ENCODE data around the gene MLN.
A peak's percentile ranks its signal among the peaks of the same experiment; 100 is the strongest.
"Not testable (repeated sequence)": the region's sequence is repeated elsewhere in the genome, so short reads cannot be mapped to it uniquely, and the experiment has no call there.

Gene MLN

DNA sequence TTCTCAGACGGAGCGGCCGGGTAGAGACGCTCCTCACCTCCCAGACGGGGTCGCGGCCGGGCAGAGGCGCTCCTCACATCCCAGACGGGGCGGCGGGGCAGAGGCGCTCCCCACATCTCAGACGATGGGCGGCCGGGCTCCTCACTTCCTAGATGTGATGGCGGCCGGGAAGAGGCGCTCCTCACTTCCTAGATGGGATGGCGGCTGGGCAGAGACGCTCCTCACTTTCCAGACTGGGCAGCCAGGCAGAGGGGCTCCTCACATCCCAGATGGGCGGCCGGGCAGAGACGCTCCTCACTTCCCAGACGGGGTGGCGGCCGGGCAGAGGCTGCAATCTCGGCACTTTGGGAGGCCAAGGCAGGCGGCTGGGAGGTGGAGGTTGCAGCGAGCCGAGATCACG lies 29.0 kb upstream of the MLN start:
- not testable (repeated sequence) for H3K79me2 ChIP-seq (ENCODE audit: control insufficient read depth, insufficient read depth, low read length); H3K79me1 ChIP-seq (ENCODE audit: low read length); DNase-seq; H2AK5ac ChIP-seq (ENCODE audit: low read length); H2BK120ac ChIP-seq (ENCODE audit: low read depth, low read length); H2BK5ac ChIP-seq (ENCODE audit: low read length); H3K23ac ChIP-seq (ENCODE audit: low read length); H4K5ac ChIP-seq (ENCODE audit: low read length); H3K18ac ChIP-seq (ENCODE audit: low read length); H3K27ac ChIP-seq (ENCODE audit: low read depth, low read length); H3K4me2 ChIP-seq (ENCODE audit: low read length); H3K4ac ChIP-seq (ENCODE audit: low read depth, low read length); H3K36me3 ChIP-seq (ENCODE audit: control insufficient read depth, insufficient read depth, low read length); H3K4me3 ChIP-seq (ENCODE audit: low read length); H3K27me3 ChIP-seq (ENCODE audit: insufficient read depth, low read length, poor library complexity); H4K8ac ChIP-seq (ENCODE audit: low read depth, low read length); H2BK15ac ChIP-seq (replicated peaks; ENCODE audit: low read depth); H3K56ac ChIP-seq (ENCODE audit: low read length); H3K9ac ChIP-seq (ENCODE audit: low read length)
- peaks cover 11% of the 10 kb centered on the region for H3K4me1 ChIP-seq (ENCODE audit: control insufficient read depth, low read depth, low read length)
- WGBS (ENCODE audit: extremely low coverage, insufficient coverage, low lambda C conversion rate): no CpG with 5 or more reads among the region's 32 CpGs

DNA sequence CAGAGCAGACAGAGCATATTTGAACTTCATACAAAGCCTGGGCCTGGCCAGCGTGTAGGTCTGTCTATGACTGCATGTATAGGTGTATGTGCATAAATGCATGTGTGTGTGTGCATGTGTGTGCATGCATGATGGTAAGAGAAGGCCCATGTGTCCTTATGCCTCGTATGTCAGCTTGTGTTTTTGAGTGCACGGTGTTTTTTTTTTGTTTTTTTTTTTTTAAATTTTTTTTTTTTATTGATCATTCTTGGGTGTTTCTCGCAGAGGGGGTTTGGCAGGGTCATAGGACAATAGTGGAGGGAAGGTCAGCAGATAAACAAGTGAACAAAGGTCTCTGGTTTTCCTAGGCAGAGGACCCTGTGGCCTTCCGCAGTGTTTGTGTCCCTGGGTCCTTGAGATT lies 27.9 kb upstream of the MLN start:
- not testable (repeated sequence) for H2BK120ac ChIP-seq (ENCODE audit: low read depth, low read length); H3K27me3 ChIP-seq (ENCODE audit: insufficient read depth, low read length, poor library complexity); H2BK15ac ChIP-seq (replicated peaks; ENCODE audit: low read depth); H2BK5ac ChIP-seq (ENCODE audit: low read length); H3K56ac ChIP-seq (ENCODE audit: low read length); DNase-seq; H4K8ac ChIP-seq (ENCODE audit: low read depth, low read length); H3K79me2 ChIP-seq (ENCODE audit: control insufficient read depth, insufficient read depth, low read length); H3K9ac ChIP-seq (ENCODE audit: low read length); H3K4me3 ChIP-seq (ENCODE audit: low read length); H3K23ac ChIP-seq (ENCODE audit: low read length); H3K36me3 ChIP-seq (ENCODE audit: control insufficient read depth, insufficient read depth, low read length); H3K79me1 ChIP-seq (ENCODE audit: low read length); H3K27ac ChIP-seq (ENCODE audit: low read depth, low read length); H3K4ac ChIP-seq (ENCODE audit: low read depth, low read length); H3K4me2 ChIP-seq (ENCODE audit: low read length); H3K18ac ChIP-seq (ENCODE audit: low read length); H4K5ac ChIP-seq (ENCODE audit: low read length); H2AK5ac ChIP-seq (ENCODE audit: low read length)
- peaks cover 11% of the 10 kb centered on the region for H3K4me1 ChIP-seq (ENCODE audit: control insufficient read depth, low read depth, low read length)
- no CpG with 5 or more reads among the region's 5 CpGs for WGBS (ENCODE audit: extremely low coverage, insufficient coverage, low lambda C conversion rate)

DNA sequence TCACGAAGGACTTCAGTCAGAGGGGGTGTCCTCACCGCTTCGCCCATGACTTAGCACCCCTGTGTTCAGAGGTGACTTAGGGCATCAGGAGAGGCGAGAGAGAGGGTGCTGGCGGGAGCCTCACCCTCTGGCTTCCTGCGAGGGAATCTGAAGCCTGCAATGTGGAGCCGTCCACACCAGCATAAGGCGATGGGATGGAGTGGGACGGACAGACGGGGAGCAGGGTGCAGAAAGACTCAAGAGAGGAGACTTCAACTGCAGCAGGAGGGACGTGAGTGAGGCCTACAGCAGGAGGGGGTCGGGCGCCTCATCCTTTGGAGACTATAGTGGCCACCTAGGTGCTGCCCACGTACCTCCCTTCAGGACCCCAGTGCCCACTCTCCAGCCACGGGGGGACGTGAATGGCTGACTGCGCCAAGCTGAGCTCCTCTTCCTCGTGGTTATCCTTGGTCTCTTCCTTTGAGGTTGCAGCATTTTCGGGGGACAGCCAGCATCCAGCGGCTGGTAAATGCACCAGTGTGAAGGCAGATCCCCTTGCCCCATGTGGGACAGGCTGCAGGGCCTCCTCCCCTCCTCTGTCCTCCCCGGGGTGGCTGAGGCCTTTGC lies 26.9 kb upstream of the MLN start:
- H3K27ac ChIP-seq (ENCODE audit: low read depth, low read length): no peak overlapping the region
- no peak for DNase-seq
- no peaks in the 10 kb centered on the region for H3K79me1 ChIP-seq (ENCODE audit: low read length)
- H3K18ac ChIP-seq (ENCODE audit: low read length): no peak overlapping the region
- no peak overlapping the region for H3K4me2 ChIP-seq (ENCODE audit: low read length)
- H2BK120ac ChIP-seq (ENCODE audit: low read depth, low read length): no peak overlapping the region
- H4K8ac ChIP-seq (ENCODE audit: low read depth, low read length): no peak overlapping the region
- no peaks in the 10 kb centered on the region for H3K79me2 ChIP-seq (ENCODE audit: control insufficient read depth, insufficient read depth, low read length)
- no peak overlapping the region for H2BK15ac ChIP-seq (replicated peaks; ENCODE audit: low read depth)
- H4K5ac ChIP-seq (ENCODE audit: low read length): no peak overlapping the region
- no peak overlapping the region for H3K4ac ChIP-seq (ENCODE audit: low read depth, low read length)
- H3K56ac ChIP-seq (ENCODE audit: low read length): no peak overlapping the region
- H3K27me3 ChIP-seq (ENCODE audit: insufficient read depth, low read length, poor library complexity): no peaks in the 10 kb centered on the region
- WGBS (ENCODE audit: extremely low coverage, insufficient coverage, low lambda C conversion rate): no CpG with 5 or more reads among the region's 21 CpGs
- no peak overlapping the region for H3K4me3 ChIP-seq (ENCODE audit: low read length)
- no peak overlapping the region for H2BK5ac ChIP-seq (ENCODE audit: low read length)
- H3K4me1 ChIP-seq (ENCODE audit: control insufficient read depth, low read depth, low read length): peaks cover 11% of the 10 kb centered on the region
- no peak overlapping the region for H3K9ac ChIP-seq (ENCODE audit: low read length)
- H2AK5ac ChIP-seq (ENCODE audit: low read length): no peak overlapping the region
- no peak overlapping the region for H3K23ac ChIP-seq (ENCODE audit: low read length)
- H3K36me3 ChIP-seq (ENCODE audit: control insufficient read depth, insufficient read depth, low read length): no peaks in the 10 kb centered on the region

DNA sequence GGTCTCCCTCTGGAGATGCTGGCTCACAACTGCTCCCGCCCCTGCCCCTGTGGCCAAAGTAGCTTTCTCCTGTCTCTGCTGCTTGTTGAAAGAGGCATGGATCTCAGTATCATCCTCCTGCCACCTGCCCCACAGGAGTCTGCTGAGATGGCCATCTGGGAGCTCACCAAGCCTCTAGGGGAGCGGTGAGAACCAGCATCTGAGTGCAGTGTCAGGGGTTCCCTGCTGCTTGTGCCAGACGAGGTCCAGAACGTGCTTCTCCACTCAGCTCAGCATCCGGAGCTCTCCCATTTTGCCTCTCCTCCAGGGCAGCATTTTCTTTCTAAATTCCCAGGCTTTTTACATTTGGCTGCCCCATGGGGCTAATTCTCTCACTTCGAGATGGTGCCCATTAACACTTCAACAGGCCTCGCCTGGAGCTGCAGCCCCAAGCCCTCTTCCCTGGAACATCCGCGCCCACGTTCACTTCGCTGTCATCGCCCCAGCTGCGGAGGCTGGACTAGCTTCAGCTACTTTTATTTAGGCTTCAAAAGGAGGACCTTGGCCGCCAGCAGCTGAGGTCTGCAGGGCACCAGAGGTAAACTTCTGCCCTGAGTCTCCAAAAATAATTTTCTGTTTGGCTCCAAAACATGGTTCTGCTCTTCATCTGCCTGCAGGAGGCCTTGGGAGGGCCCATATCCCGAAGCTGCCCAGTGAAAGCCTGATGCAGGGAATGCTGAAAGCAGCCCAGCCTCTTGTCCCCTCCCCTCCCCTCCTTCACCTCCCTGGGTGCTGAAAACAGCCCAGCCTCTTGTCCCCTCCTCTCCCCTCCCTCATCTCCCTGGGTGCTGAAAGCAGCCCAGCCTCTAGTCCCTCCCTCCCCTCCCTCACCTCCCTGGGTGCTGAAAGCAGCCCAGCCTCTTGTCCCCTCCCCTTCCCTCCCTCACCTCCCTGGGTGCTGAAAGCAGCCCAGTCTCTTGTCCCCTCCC lies 25.2 kb upstream of the MLN start:
- H3K79me2 ChIP-seq (ENCODE audit: control insufficient read depth, insufficient read depth, low read length): no peaks in the 10 kb centered on the region
- no peak overlapping the region for H3K9ac ChIP-seq (ENCODE audit: low read length)
- peak overlapping the region; percentile 62 for H2AK5ac ChIP-seq (ENCODE audit: low read length)
- H3K23ac ChIP-seq (ENCODE audit: low read length): peak overlapping the region; percentile 86
- H2BK5ac ChIP-seq (ENCODE audit: low read length): peak overlapping the region; percentile 69
- no peaks in the 10 kb centered on the region for H3K79me1 ChIP-seq (ENCODE audit: low read length)
- no peak overlapping the region for H3K4ac ChIP-seq (ENCODE audit: low read depth, low read length)
- H3K4me2 ChIP-seq (ENCODE audit: low read length): no peak overlapping the region
- no peak overlapping the region for H2BK120ac ChIP-seq (ENCODE audit: low read depth, low read length)
- WGBS (ENCODE audit: extremely low coverage, insufficient coverage, low lambda C conversion rate): no CpG with 5 or more reads among the region's 15 CpGs
- peak; percentile 85 for DNase-seq
- H3K56ac ChIP-seq (ENCODE audit: low read length): peak overlapping the region; percentile 73
- no peak overlapping the region for H4K8ac ChIP-seq (ENCODE audit: low read depth, low read length)
- H4K5ac ChIP-seq (ENCODE audit: low read length): no peak overlapping the region
- peaks cover 11% of the 10 kb centered on the region for H3K4me1 ChIP-seq (ENCODE audit: control insufficient read depth, low read depth, low read length)
- peak overlapping the region; percentile 11 for H3K18ac ChIP-seq (ENCODE audit: low read length)
- no peaks in the 10 kb centered on the region for H3K36me3 ChIP-seq (ENCODE audit: control insufficient read depth, insufficient read depth, low read length)
- H3K27ac ChIP-seq (ENCODE audit: low read depth, low read length): peak overlapping the region; percentile 87
- H3K4me3 ChIP-seq (ENCODE audit: low read length): no peak overlapping the region
- H2BK15ac ChIP-seq (replicated peaks; ENCODE audit: low read depth): no peak overlapping the region
- H3K27me3 ChIP-seq (ENCODE audit: insufficient read depth, low read length, poor library complexity): no peaks in the 10 kb centered on the region

DNA sequence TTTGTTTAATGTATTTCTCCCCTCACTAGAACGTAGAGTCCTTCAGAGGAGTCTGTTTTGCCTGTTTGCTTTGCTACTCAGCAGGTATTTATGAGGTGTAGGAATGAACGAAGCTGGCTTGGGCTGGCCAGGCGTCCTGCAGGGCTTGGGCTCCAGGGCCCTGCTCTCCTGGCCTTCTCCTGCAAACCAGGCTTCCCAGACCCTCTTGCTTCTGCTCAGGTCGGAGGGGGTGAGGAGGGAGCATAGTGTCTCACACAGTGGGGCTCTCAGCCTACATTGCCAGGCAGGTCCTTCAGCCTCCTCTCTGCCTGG lies 24.6 kb upstream of the MLN start:
- no CpG with 5 or more reads among the region's 4 CpGs for WGBS (ENCODE audit: extremely low coverage, insufficient coverage, low lambda C conversion rate)

More for the DNA sequence above, 24.6 kb upstream of the MLN start:
- Histone ChIP-seq H3K23ac (ENCODE audit: low read length) (peak overlapping the region; percentile 86), H3K27ac (ENCODE audit: low read depth, low read length) (peak overlapping the region; percentile 87), H2BK15ac (replicated peaks; ENCODE audit: low read depth) (no peak overlapping the region), H3K79me2 (ENCODE audit: control insufficient read depth, insufficient read depth, low read length) (no peaks in the 10 kb centered on the region), H3K4me3 (ENCODE audit: low read length) (no peak overlapping the region), H2BK5ac (ENCODE audit: low read length) (peak overlapping the region; percentile 69), H3K9ac (ENCODE audit: low read length) (no peak overlapping the region), H4K5ac (ENCODE audit: low read length) (no peak overlapping the region), H3K36me3 (ENCODE audit: control insufficient read depth, insufficient read depth, low read length) (no peaks in the 10 kb centered on the region), H2BK120ac (ENCODE audit: low read depth, low read length) (no peak overlapping the region), H3K4me1 (ENCODE audit: control insufficient read depth, low read depth, low read length) (peaks cover 11% of the 10 kb centered on the region), H4K8ac (ENCODE audit: low read depth, low read length) (no peak overlapping the region), H2AK5ac (ENCODE audit: low read length) (peak overlapping the region; percentile 62), H3K56ac (ENCODE audit: low read length) (peak overlapping the region; percentile 73), H3K4me2 (ENCODE audit: low read length) (no peak overlapping the region), H3K27me3 (ENCODE audit: insufficient read depth, low read length, poor library complexity) (no peaks in the 10 kb centered on the region), H3K79me1 (ENCODE audit: low read length) (no peaks in the 10 kb centered on the region), H3K4ac (ENCODE audit: low read depth, low read length) (no peak overlapping the region), H3K18ac (ENCODE audit: low read length) (no peak overlapping the region)
- peak; percentile 57 for DNase-seq
